ENCODE results near the gene ALK.

GRCh38 chr2:29225814-29226213 is 695.6 kb downstream of the ALK start:
- TF ChIP-seq POLR2AphosphoS5 (IDR thresholded peaks at IDR 0.05; ENCODE audit: borderline replicate concordance, low read depth, low read length) (no peak), EZH2 (IDR thresholded peaks at IDR 0.05) (no peak)
